Keratinocyte (primary cell): ENCODE data around the gene TXNDC12. TPM values are rescaled to one million over a fixed set of nuclear protein-coding genes. Genes with fewer than 3 reads are reported as not detected.

ENCODE experiments used
- DNase-seq: peaks from one replicate; pipeline ENCODE4 v3.0.0-alpha.2; 2011; ENCODE audit warnings: low read depth, missing footprints, low spot score
- FAIRE-seq: peaks from 2 replicates; lab custom pipeline; 2011; peaks lifted over from hg19 to GRCh38; lab: Jason Lieb, UNC
- H2AFZ ChIP-seq: 2 replicates; pipeline ENCODE4 v1.6.0; 2012; ENCODE audit warnings: low read length, control low read depth, inconsistent platforms; ENCODE audit not compliant: control insufficient read depth
- H3K27ac ChIP-seq: 2 replicates; pipeline ENCODE4 v1.5.1; 2011; ENCODE audit warnings: low read length; ENCODE audit not compliant: control insufficient read depth, insufficient read depth
- H3K27me3 ChIP-seq: 3 replicates; pipeline ENCODE4 v1.6.0; 2011; ENCODE audit warnings: low read length; ENCODE audit not compliant: control insufficient read depth, insufficient read depth; ENCODE audit errors: extremely low read depth
- H3K36me3 ChIP-seq, 2 experiments: 2 replicates in 1 of 2; 3 replicates in 1 of 2; pipeline ENCODE4 v1.5.1; 2011; ENCODE audit warnings: low read length in 2 of 2, mild to moderate bottlenecking in 1 of 2; ENCODE audit not compliant: control insufficient read depth in 2 of 2, insufficient read depth in 2 of 2; ENCODE audit errors: extremely low read depth in 1 of 2
- H3K4me1 ChIP-seq: 3 replicates; pipeline ENCODE4 v1.5.1; 2011; ENCODE audit warnings: low read length; ENCODE audit not compliant: control insufficient read depth, insufficient read depth; ENCODE audit errors: extremely low read depth
- H3K4me2 ChIP-seq: 3 replicates; pipeline ENCODE4 v1.6.0; 2011; ENCODE audit warnings: low read depth, low read length; ENCODE audit not compliant: control insufficient read depth, insufficient read depth; ENCODE audit errors: extremely low read depth
- H3K4me3 ChIP-seq, 3 experiments: fragments of 200-600 bp in 1 of 3; sonication (generic) in 1 of 3; 2 replicates in 2 of 3; 3 replicates in 1 of 3; pipeline ENCODE4 v1.5.1; 2011 to 2016; ENCODE audit warnings: low read length in 3 of 3, mild to moderate bottlenecking in 3 of 3, control low read depth in 2 of 3, inconsistent platforms in 1 of 3, low read depth in 1 of 3, mixed read lengths in 1 of 3, mixed run types in 1 of 3, moderate library complexity in 1 of 3; ENCODE audit not compliant: control insufficient read depth in 2 of 3, insufficient read depth in 2 of 3; ENCODE audit errors: extremely low read depth in 1 of 3
- H3K79me2 ChIP-seq: 2 replicates; pipeline ENCODE4 v1.6.0; 2012; ENCODE audit warnings: low read length; ENCODE audit not compliant: control insufficient read depth, insufficient read depth
- H3K9ac ChIP-seq: 3 replicates; pipeline ENCODE4 v1.6.0; 2011; ENCODE audit warnings: low read length; ENCODE audit not compliant: control insufficient read depth, insufficient read depth; ENCODE audit errors: extremely low read depth
- H3K9me1 ChIP-seq: 3 replicates; pipeline ENCODE4 v1.6.0; 2011; ENCODE audit warnings: low read length; ENCODE audit not compliant: control insufficient read depth, insufficient read depth; ENCODE audit errors: extremely low read depth
- H3K9me3 ChIP-seq: 2 replicates; pipeline ENCODE4 v1.5.1; 2012; ENCODE audit warnings: low read depth, low read length; ENCODE audit not compliant: control insufficient read depth
- H4K20me1 ChIP-seq: 3 replicates; pipeline ENCODE4 v1.6.0; 2011; ENCODE audit warnings: low read length; ENCODE audit not compliant: control insufficient read depth, insufficient read depth; ENCODE audit errors: extremely low read depth
- CTCF ChIP-seq, 3 experiments: IDR thresholded peaks in 1 of 3; conservative IDR thresholded peaks in 1 of 3; optimal IDR thresholded peaks in 1 of 3; 2 replicates in 2 of 3; 3 replicates in 1 of 3; pipeline versions ENCODE3 to v1.5.1; 2011; ENCODE audit warnings: low read length in 3 of 3, mild to moderate bottlenecking in 3 of 3, moderate library complexity in 2 of 3, control low read depth in 1 of 3, inconsistent platforms in 1 of 3; ENCODE audit not compliant: insufficient read depth in 2 of 3; ENCODE audit errors: extremely low read depth in 1 of 3
- EZH2 ChIP-seq: IDR thresholded peaks from one replicate; pipeline ENCODE4 v1.6.1; 2012; ENCODE audit warnings: inconsistent platforms, mild to moderate bottlenecking, low read length, moderate library complexity
- dilution Hi-C: fragments of 300-500 bp; cut with MboI; formaldehyde crosslinking; loops from one replicate; pipeline ENCODE4 v1.7.0; 2020; ENCODE audit warnings: low sequenced_read_pairs; ENCODE audit not compliant: extremely low pct_ligation_motif_present
- polyA plus RNA-seq, 5 experiments: library from polyadenylated mRNA; depleted of rRNA in 3 of 5; stranded (reverse) in 3 of 5; stranded (forward) in 1 of 5; unstranded in 1 of 5; fragments of >200 nt; gene quantifications; 1 replicate in 1 of 5; 2 replicates in 3 of 5; 3 replicates in 1 of 5; pipeline versions ENCODE4 v1.2.1 to v1.2.3, GENCODE V29; 2011 to 2012; ENCODE audit warnings: missing spikeins in 2 of 5, low read depth in 1 of 5, low replicate concordance in 1 of 5

TXNDC12 gene
- polyA plus RNA-seq, 1 donor (not counting 4 experiments of a cell fraction or from before 2014, with no cell fraction given) = 28.2 TPM

DNA sequence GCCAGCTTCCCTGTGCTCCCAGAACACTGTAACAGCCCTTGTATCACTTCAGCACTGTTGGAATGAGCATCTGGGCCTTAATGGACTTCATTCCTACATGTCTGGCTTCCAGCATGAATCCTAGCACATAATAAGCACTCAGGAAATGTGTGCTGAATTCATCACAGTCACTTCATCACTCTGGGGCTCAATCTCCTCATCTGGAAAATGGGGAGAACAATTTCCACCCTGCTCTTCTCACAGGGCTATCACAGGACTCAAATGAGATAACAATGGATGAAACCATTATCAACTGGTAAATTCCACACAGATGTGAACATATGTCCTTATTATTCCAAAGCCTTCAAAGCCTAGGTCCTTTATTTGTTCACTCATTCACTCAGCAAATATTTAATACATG lies 76.9 kb downstream of the TXNDC12 start:
- Histone ChIP-seq H3K4me1 (no peaks in the 10 kb centered on the region), H3K9me1 (no peaks in the 10 kb centered on the region), H3K27me3 (no peaks in the 10 kb centered on the region), H3K4me2 (no peak overlapping the region), H3K4me3 (no peak overlapping the region), H4K20me1 (no peaks in the 10 kb centered on the region), H2AFZ (no peak overlapping the region), H3K36me3 (peaks cover 0 to 3% of the 10 kb centered on the region in 2 experiments), H3K27ac (no peak overlapping the region), H3K79me2 (no peaks in the 10 kb centered on the region), H3K9me3 (no peaks in the 10 kb centered on the region), H3K9ac (no peak overlapping the region)
- FAIRE-seq (no peak), DNase-seq (no peak)
- TF ChIP-seq EZH2 = no peak
- TF ChIP-seq CTCF (optimal IDR thresholded peaks at IDR 0.05 in 1 of 3, IDR thresholded peaks at IDR 0.05 in 1 of 3, conservative IDR thresholded peaks at IDR 0.05 in 1 of 3; ENCODE audit: extremely low read depth in 1 of 3, insufficient read depth in 2 of 3, low read length in 3 of 3) = no peak
- dilution Hi-C loops = no loop called here

DNA sequence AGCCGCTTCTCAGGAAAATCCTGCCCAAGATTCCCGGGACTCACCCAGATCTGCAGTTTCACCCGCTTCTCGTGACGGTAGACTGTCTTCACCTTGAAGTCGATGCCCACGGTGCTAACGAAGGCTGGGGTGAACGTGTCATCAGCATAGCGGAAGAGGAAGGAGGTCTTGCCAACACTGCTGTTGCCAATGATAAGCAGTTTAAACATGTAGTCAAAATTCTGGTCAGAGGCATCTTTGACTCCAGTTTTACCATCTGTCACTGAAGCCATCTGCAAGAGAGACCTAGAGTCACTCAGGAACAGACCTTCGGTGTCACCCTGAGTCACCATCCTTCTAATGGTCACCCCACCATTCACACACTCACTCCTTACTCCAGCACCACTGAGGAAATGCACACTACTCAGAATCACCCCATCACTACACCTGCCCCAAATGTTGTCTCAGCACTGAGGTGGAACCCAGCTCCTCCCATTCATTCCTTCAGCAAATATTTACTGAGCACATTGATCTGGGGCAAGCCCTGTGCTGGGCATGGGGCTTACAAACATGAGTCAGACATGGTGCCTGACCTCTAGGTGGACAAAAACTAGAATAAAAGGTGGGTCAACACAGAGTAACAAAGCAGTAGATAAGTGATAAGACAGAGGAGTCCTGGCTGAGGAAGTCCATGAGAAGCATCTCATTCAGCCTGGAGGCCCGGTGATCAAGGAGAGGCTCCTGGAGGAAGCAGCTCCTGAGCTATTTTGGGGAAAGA lies 78.0 kb downstream of the TXNDC12 start:
- Histone ChIP-seq H3K79me2 (no peaks in the 10 kb centered on the region), H2AFZ (no peak overlapping the region), H3K27me3 (no peaks in the 10 kb centered on the region), H3K27ac (no peak overlapping the region), H3K4me1 (no peaks in the 10 kb centered on the region), H4K20me1 (no peaks in the 10 kb centered on the region), H3K4me2 (no peak overlapping the region), H3K9me1 (no peaks in the 10 kb centered on the region), H3K4me3 (no peak overlapping the region), H3K9ac (no peak overlapping the region), H3K9me3 (no peaks in the 10 kb centered on the region), H3K36me3 (peaks cover 0 to 3% of the 10 kb centered on the region in 2 experiments)
- TF ChIP-seq CTCF (optimal IDR thresholded peaks at IDR 0.05 in 1 of 3, IDR thresholded peaks at IDR 0.05 in 1 of 3, conservative IDR thresholded peaks at IDR 0.05 in 1 of 3; ENCODE audit: extremely low read depth in 1 of 3, insufficient read depth in 2 of 3, low read length in 3 of 3) (no peak), EZH2 (no peak)
- dilution Hi-C loops = no loop called here
- FAIRE-seq = no peak
- no peak for DNase-seq
